Mesodermal cell (in vitro differentiated cells): ENCODE data around the gene ZEB1.
"Not testable (repeated sequence)": the region's sequence is repeated elsewhere in the genome, so short reads cannot be mapped to it uniquely, and the experiment has no call there.

Source experiments
- H3K27ac ChIP-seq: 2 replicates; pipeline ENCODE4 v1.7.0; 2013; ENCODE audit warnings: mild to moderate bottlenecking, low read depth, low read length, moderate library complexity; ENCODE audit not compliant: severe bottlenecking
- H3K36me3 ChIP-seq: 2 replicates; pipeline ENCODE4 v1.7.1; 2013; ENCODE audit warnings: mild to moderate bottlenecking, low read length, moderate library complexity; ENCODE audit not compliant: control insufficient read depth, insufficient read depth
- H3K4me1 ChIP-seq: one replicate; pipeline ENCODE4 v1.7.1; 2013; ENCODE audit warnings: mild to moderate bottlenecking, low read length; ENCODE audit not compliant: insufficient read depth, control insufficient read depth, poor library complexity, severe bottlenecking
- H3K4me3 ChIP-seq: 2 replicates; pipeline ENCODE4 v1.7.0; 2013; ENCODE audit warnings: low read length, control low read depth, mild to moderate bottlenecking; ENCODE audit not compliant: insufficient read depth, poor library complexity, severe bottlenecking; ENCODE audit errors: extremely low read depth
- H3K9me3 ChIP-seq: 2 replicates; pipeline ENCODE4 v1.7.1; 2013; ENCODE audit warnings: mild to moderate bottlenecking, low read length, moderate library complexity; ENCODE audit not compliant: control insufficient read depth
- WGBS, 2 experiments: methylation state at CpG; one replicate each; pipeline ENCODE4 v1.1.5; 2013; ENCODE audit warnings: missing lambda C conversion rate in 2 of 2; ENCODE audit not compliant: insufficient coverage in 2 of 2; 5-methylcytosine and 5-hydroxymethylcytosine counted together

ZEB1 gene

GRCh38 chr10:31346953-31347352, 27.9 kb downstream of the ZEB1 start:
- no peaks in the 10 kb centered on the region for H3K36me3 ChIP-seq
- no CpG with 5 or more reads among the region's 1 CpG for WGBS, 2 experiments
- H3K4me1 ChIP-seq: no peaks in the 10 kb centered on the region
- H3K27ac ChIP-seq: no peak overlapping the region
- H3K4me3 ChIP-seq: no peak overlapping the region
- no peaks in the 10 kb centered on the region for H3K9me3 ChIP-seq

GRCh38 chr10:31347705-31348104, 28.7 kb downstream of the ZEB1 start:
- Histone ChIP-seq H3K4me3 (no peak overlapping the region), H3K9me3 (no peaks in the 10 kb centered on the region), H3K36me3 (no peaks in the 10 kb centered on the region), H3K4me1 (no peaks in the 10 kb centered on the region), H3K27ac (no peak overlapping the region)

- H3K4me1 ChIP-seq: no peaks in the 10 kb centered on the region
- H3K36me3 ChIP-seq: no peaks in the 10 kb centered on the region
- whole genome bisulfite sequencing, 2 experiments: 86% methylated on average over 1 of the region's 1 CpG; no CpG with 5 or more reads in 1 of the 2 experiments
- H3K27ac ChIP-seq: no peak overlapping the region
- H3K4me3 ChIP-seq: no peak overlapping the region
- H3K9me3 ChIP-seq: no peaks in the 10 kb centered on the region
These were observed 31.9 kb downstream of the ZEB1 start for GRCh38 chr10:31350891-31351290.

- no peaks in the 10 kb centered on the region for H3K4me1 ChIP-seq
- WGBS, 2 experiments: 100% methylated on average over 1 of the region's 2 CpGs
These were observed 33.6 kb downstream of the ZEB1 start for GRCh38 chr10:31352436-31353226.

GRCh38 chr10:31353574-31353973, 34.6 kb downstream of the ZEB1 start:
- Histone ChIP-seq H3K27ac (no peak overlapping the region), H3K9me3 (no peaks in the 10 kb centered on the region), H3K4me3 (no peak overlapping the region), H3K4me1 (no peaks in the 10 kb centered on the region), H3K36me3 (no peaks in the 10 kb centered on the region)

More at GRCh38 chr10:31352436-31353226, 33.6 kb downstream of the ZEB1 start:
- no peaks in the 10 kb centered on the region for H3K36me3 ChIP-seq
- no peak overlapping the region for H3K27ac ChIP-seq
- no peaks in the 10 kb centered on the region for H3K9me3 ChIP-seq
- H3K4me3 ChIP-seq: no peak overlapping the region

GRCh38 chr10:31358688-31359330, 39.8 kb downstream of the ZEB1 start:
- no peak overlapping the region for H3K4me3 ChIP-seq
- no peak overlapping the region for H3K27ac ChIP-seq
- H3K4me1 ChIP-seq: no peaks in the 10 kb centered on the region
- no CpG with 5 or more reads among the region's 1 CpG for WGBS, 2 experiments
- H3K36me3 ChIP-seq: peaks cover 6% of the 10 kb centered on the region
- peaks cover 3% of the 10 kb centered on the region for H3K9me3 ChIP-seq

- H3K36me3 ChIP-seq: peaks cover 6% of the 10 kb centered on the region
- H3K4me1 ChIP-seq: no peaks in the 10 kb centered on the region
- no CpG with 5 or more reads among the region's 1 CpG for WGBS, 2 experiments
- H3K4me3 ChIP-seq: no peak overlapping the region
- H3K9me3 ChIP-seq: peaks cover 3% of the 10 kb centered on the region
- H3K27ac ChIP-seq: no peak overlapping the region
These were observed 41.0 kb downstream of the ZEB1 start for GRCh38 chr10:31359979-31360378.

- WGBS, 2 experiments: 94 to 97% methylated on average over 6 to 11 of the region's 15 CpGs
- not testable (repeated sequence) for H3K36me3 ChIP-seq, H3K9me3 ChIP-seq, H3K4me3 ChIP-seq, H3K27ac ChIP-seq, H3K4me1 ChIP-seq
These were observed 42.5 kb downstream of the ZEB1 start for GRCh38 chr10:31361475-31361874.

- Histone ChIP-seq H3K36me3 (peaks cover 6% of the 10 kb centered on the region), H3K9me3 (peaks cover 3% of the 10 kb centered on the region), H3K4me1 (no peaks in the 10 kb centered on the region), H3K4me3 (no peak overlapping the region), H3K27ac (no peak overlapping the region)
- 94 to 97% methylated on average over 36 to 41 of the region's 44 CpGs for WGBS, 2 experiments
These were observed 43.1 kb downstream of the ZEB1 start for GRCh38 chr10:31362023-31362641.

GRCh38 chr10:31363696-31364095, 44.7 kb downstream of the ZEB1 start:
- not testable (repeated sequence) for H3K4me3 ChIP-seq, H3K27ac ChIP-seq, H3K36me3 ChIP-seq, H3K4me1 ChIP-seq, H3K9me3 ChIP-seq
- WGBS, 2 experiments: 95 to 98% methylated on average over 8 to 14 of the region's 19 CpGs

- not testable (repeated sequence) for H3K4me3 ChIP-seq, H3K27ac ChIP-seq, H3K4me1 ChIP-seq, H3K36me3 ChIP-seq, H3K9me3 ChIP-seq
- 91 to 93% methylated on average over 5 to 10 of the region's 13 CpGs for WGBS, 2 experiments
These were observed 45.2 kb downstream of the ZEB1 start for GRCh38 chr10:31364238-31364637.
